ENCODE results near the gene PSME2. TPM values are rescaled to one million over a fixed set of nuclear protein-coding genes. Genes with fewer than 3 reads are reported as not detected.

PSME2 gene
- total and polyA plus RNA-seq, 9 of the 15 experiments (the other 6 are each of a cell fraction or from before 2014, with no cell fraction given) = 111 to 579 (median 159) TPM

DNA sequence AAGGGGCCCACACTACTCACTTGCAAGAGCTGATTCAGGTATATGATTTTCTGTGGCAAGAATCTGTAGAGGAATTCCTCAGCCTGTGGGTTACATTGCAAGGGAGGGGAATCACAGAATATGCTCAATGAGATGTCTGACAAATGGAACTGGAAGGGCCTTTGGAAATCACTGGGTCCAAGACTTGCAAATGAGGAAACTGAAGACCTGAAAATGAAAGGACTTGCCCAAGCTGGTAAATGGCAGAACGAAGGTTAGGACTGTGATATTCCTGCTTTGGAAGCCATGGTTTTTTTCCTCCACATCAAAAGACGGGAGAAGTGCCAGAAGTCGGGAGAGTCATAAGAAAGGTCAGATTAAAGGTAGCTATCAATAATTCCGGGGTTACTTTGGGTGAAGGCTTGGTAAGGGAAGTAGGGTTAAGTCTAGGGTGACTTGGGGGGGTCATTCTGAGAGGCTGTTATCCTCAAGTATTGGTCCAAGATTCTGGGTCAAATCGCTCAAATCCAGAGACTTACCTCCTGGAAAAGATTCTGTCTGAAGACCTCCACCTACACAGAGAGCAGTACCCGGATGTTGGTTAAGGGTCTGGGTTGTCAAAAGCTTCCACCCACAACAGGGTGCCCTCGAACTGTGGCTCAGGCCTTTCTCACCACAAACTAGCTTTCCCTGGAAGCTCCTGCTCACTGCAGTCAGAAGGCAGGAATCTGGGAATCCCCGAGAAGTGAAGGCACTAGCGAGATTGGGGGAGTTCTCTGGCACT is 539 bp downstream of the PSME2 start:
- H3K9ac ChIP-seq (ENCODE audit: insufficient read depth in 1 of 2, low read depth in 2 of 2, low read length in 2 of 2) = peak overlapping the region; percentile 81 to 97
- CTCF ChIA-PET (ENCODE audit: low intra/inter-chr PET ratio) = no interaction called here
- POLR2A ChIA-PET = interaction anchor here (0.7 to 1.8 kb wide), 9 partner anchors 8 to 377 kb away, joined by 3 to 6 read pairs (median 3); partner anchors contain the start of genes DCAF11, NRL and TINF2
- peaks cover 5% of the 10 kb centered on the region for H3K9me1 ChIP-seq (ENCODE audit: control insufficient read depth, insufficient read depth, low read length)
- TSS peak; percentile 62 for BruUV-seq (replicated peaks)
- DNase-seq (ENCODE audit: extremely low read depth in 1 of 4, low spot score in 3 of 4) (no peak), ATAC-seq (no peak), FAIRE-seq (peak; percentile 66)
- no peaks in the 10 kb centered on the region for H4K20me1 ChIP-seq (replicated peaks; ENCODE audit: control insufficient read depth, insufficient read depth, low read length)
- H3K9me3 ChIP-seq (replicated peaks; ENCODE audit: control insufficient read depth, insufficient read depth, low read depth, low read length) = no peaks in the 10 kb centered on the region
- WGBS (ENCODE audit: insufficient coverage, low coverage, missing lambda C conversion rate) = 2% methylated on average over 9 of the region's 9 CpGs
- peaks cover 44% of the 10 kb centered on the region for H3K79me2 ChIP-seq (ENCODE audit: control insufficient read depth, insufficient read depth, low read length)
- H3K27me3 ChIP-seq (ENCODE audit: control insufficient read depth in 2 of 2, insufficient read depth in 2 of 2, low read length in 2 of 2) = no peaks in the 10 kb centered on the region
- in situ Hi-C loops (cut with MboI) = no loop called here
- peaks cover 48% of the 10 kb centered on the region; the same call in 2 of the 3 replicates for H3K36me3 ChIP-seq (ENCODE audit: control insufficient read depth, insufficient read depth, low read length)
- peak overlapping the region; percentile 98 for H3K4me3 ChIP-seq
- peak overlapping the region; percentile 70 for H3K27ac ChIP-seq (ENCODE audit: extremely low read depth, low read depth, low read length)
- H3K4me1 ChIP-seq (replicated peaks in 1 of 2; ENCODE audit: control insufficient read depth in 2 of 2, insufficient read depth in 2 of 2, low read length in 2 of 2) = peaks cover 33 to 51% of the 10 kb centered on the region in 2 experiments; a peak in 4 of 5 replicates
- peak overlapping the region; percentile 63 for H2AFZ ChIP-seq (ENCODE audit: low read depth, low read length)
- intact Hi-C loops (cut with micrococcal nuclease) = loop anchor here (2.0 to 10.0 kb wide), 2 partner anchors 31 to 51 kb away; partner anchors contain the start of genes DCAF11, NRL and PCK2
- peak overlapping the region; percentile 98 for H3K4me2 ChIP-seq (ENCODE audit: insufficient read depth, low read length)
- no peak for TF ChIP-seq PHF8 (IDR thresholded peaks at IDR 0.05; ENCODE audit: borderline replicate concordance, low read length)
- TF ChIP-seq ZNF212 (CRISPR knock-in tag; IDR thresholded peaks at IDR 0.05) = no peak
- TF ChIP-seq ZBTB7A (IDR thresholded peaks at IDR 0.05; ENCODE audit: borderline replicate concordance, control insufficient read depth, low read depth, low read length) = no peak
- TF ChIP-seq SRF (CRISPR knock-in tag; IDR thresholded peaks at IDR 0.05) = no peak
- no peak for TF ChIP-seq SAP30 (IDR thresholded peaks at IDR 0.05; ENCODE audit: borderline replicate concordance, insufficient read depth, low read depth, low read length, poor library complexity, severe bottlenecking)

All from K562 (cell line).